ENCODE results near the gene CRYL1.

CRYL1 gene

GRCh38 chr13:20431687-20432384 lies 93.8 kb downstream of the CRYL1 start:
- Histone ChIP-seq H3K9me3 (ENCODE audit: insufficient read depth, low read length) (no peaks in the 10 kb centered on the region), H3K27ac (ENCODE audit: low read depth, low read length) (no peak overlapping the region), H3K9ac (ENCODE audit: low read length) (no peak overlapping the region), H3K9me2 (replicated peaks; ENCODE audit: insufficient read depth, low read length) (no peaks in the 10 kb centered on the region), H3K27me3 (ENCODE audit: low read length) (no peaks in the 10 kb centered on the region), H2AFZ (ENCODE audit: low read depth, low read length, severe bottlenecking) (no peak overlapping the region), H3K36me3 (ENCODE audit: low read length) (no peaks in the 10 kb centered on the region), H3K4me3 (ENCODE audit: insufficient read depth, low read length, poor library complexity, severe bottlenecking) (no peak overlapping the region), H4K20me1 (ENCODE audit: low read depth, low read length) (no peaks in the 10 kb centered on the region), H3K79me2 (ENCODE audit: insufficient read depth, low read length) (no peaks in the 10 kb centered on the region), H3K4me2 (ENCODE audit: low read depth, low read length, poor library complexity, severe bottlenecking) (no peak overlapping the region), H3F3A (ENCODE audit: insufficient read depth) (no peaks in the 10 kb centered on the region)
- TF ChIP-seq EZH2phosphoT487 (conservative IDR thresholded peaks at IDR 0.05; ENCODE audit: low read length), result no peak
- TF ChIP-seq, protein P1, sequence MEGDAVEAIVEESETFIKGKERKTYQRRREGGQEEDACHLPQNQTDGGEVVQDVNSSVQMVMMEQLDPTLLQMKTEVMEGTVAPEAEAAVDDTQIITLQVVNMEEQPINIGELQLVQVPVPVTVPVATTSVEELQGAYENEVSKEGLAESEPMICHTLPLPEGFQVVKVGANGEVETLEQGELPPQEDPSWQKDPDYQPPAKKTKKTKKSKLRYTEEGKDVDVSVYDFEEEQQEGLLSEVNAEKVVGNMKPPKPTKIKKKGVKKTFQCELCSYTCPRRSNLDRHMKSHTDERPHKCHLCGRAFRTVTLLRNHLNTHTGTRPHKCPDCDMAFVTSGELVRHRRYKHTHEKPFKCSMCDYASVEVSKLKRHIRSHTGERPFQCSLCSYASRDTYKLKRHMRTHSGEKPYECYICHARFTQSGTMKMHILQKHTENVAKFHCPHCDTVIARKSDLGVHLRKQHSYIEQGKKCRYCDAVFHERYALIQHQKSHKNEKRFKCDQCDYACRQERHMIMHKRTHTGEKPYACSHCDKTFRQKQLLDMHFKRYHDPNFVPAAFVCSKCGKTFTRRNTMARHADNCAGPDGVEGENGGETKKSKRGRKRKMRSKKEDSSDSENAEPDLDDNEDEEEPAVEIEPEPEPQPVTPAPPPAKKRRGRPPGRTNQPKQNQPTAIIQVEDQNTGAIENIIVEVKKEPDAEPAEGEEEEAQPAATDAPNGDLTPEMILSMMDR (IDR thresholded peaks at IDR 0.05; ENCODE audit: insufficient read depth, low read length, poor library complexity, severe bottlenecking), result no peak

DNA sequence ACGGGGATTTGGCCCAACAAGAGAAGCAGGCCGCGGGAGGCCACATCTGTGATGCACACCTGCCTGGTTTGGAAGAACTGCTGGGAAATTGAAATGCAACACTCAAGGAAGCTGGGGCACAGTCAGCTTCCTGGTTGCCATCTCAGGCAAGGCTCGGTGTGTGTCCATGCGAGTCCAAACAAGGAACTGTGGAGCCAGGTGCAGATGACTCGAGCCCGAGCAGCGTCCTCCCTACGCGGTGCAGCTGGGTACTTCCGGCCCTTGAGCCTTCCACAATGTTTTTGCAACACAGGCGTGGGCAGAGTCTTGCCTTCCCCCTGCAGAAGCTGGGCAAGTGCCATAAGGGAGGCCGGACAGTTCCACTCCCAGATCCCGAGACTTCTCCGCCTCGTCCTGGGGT lies 94.6 kb downstream of the CRYL1 start:
- Histone ChIP-seq H3K9ac (ENCODE audit: low read length) (no peak overlapping the region), H3K36me3 (ENCODE audit: low read length) (no peaks in the 10 kb centered on the region), H3K4me2 (ENCODE audit: low read depth, low read length, poor library complexity, severe bottlenecking) (no peak overlapping the region), H2AFZ (ENCODE audit: low read depth, low read length, severe bottlenecking) (no peak overlapping the region), H3K4me3 (ENCODE audit: insufficient read depth, low read length, poor library complexity, severe bottlenecking) (no peak overlapping the region), H3K9me3 (ENCODE audit: insufficient read depth, low read length) (no peaks in the 10 kb centered on the region), H3F3A (ENCODE audit: insufficient read depth) (no peaks in the 10 kb centered on the region), H3K27me3 (ENCODE audit: low read length) (no peaks in the 10 kb centered on the region), H3K79me2 (ENCODE audit: insufficient read depth, low read length) (no peaks in the 10 kb centered on the region), H3K27ac (ENCODE audit: low read depth, low read length) (no peak overlapping the region), H3K9me2 (replicated peaks; ENCODE audit: insufficient read depth, low read length) (no peaks in the 10 kb centered on the region), H4K20me1 (ENCODE audit: low read depth, low read length) (no peaks in the 10 kb centered on the region)
- TF ChIP-seq, protein P1 (IDR thresholded peaks at IDR 0.05; ENCODE audit: insufficient read depth, low read length, poor library complexity, severe bottlenecking), result no peak
- no peak for TF ChIP-seq EZH2phosphoT487 (conservative IDR thresholded peaks at IDR 0.05; ENCODE audit: low read length)

DNA sequence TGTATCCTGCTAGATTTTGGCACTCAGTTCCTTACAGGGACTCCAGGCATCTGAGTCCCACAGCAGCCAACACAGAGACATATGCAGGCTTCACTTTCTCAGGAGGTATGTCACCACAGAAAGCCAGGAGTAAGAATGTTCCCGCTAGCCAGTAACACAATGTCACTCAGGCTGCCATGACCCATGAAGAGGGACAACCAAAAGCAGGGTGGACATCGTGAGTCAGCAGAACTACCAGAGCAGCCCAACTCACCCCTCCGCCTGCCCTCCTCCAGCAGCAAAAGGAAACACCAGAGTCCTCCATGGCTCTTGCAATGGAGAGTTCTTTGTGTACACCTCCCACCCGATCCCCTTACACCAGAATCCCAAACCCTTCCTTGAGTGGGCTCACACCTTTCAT lies 95.4 kb downstream of the CRYL1 start:
- no peak overlapping the region for H3K4me2 ChIP-seq (ENCODE audit: low read depth, low read length, poor library complexity, severe bottlenecking)
- TF ChIP-seq, protein P1 (IDR thresholded peaks at IDR 0.05; ENCODE audit: insufficient read depth, low read length, poor library complexity, severe bottlenecking), result no peak
- no peak for TF ChIP-seq EZH2phosphoT487 (conservative IDR thresholded peaks at IDR 0.05; ENCODE audit: low read length)

More for the DNA sequence above, 95.4 kb downstream of the CRYL1 start:
- Histone ChIP-seq H3K36me3 (ENCODE audit: low read length) (no peaks in the 10 kb centered on the region), H3K9me3 (ENCODE audit: insufficient read depth, low read length) (no peaks in the 10 kb centered on the region), H4K20me1 (ENCODE audit: low read depth, low read length) (no peaks in the 10 kb centered on the region), H3F3A (ENCODE audit: insufficient read depth) (no peaks in the 10 kb centered on the region), H3K9me2 (replicated peaks; ENCODE audit: insufficient read depth, low read length) (no peaks in the 10 kb centered on the region), H3K27ac (ENCODE audit: low read depth, low read length) (no peak overlapping the region), H3K79me2 (ENCODE audit: insufficient read depth, low read length) (no peaks in the 10 kb centered on the region), H3K27me3 (ENCODE audit: low read length) (no peaks in the 10 kb centered on the region), H3K4me3 (ENCODE audit: insufficient read depth, low read length, poor library complexity, severe bottlenecking) (no peak overlapping the region), H3K9ac (ENCODE audit: low read length) (no peak overlapping the region), H2AFZ (ENCODE audit: low read depth, low read length, severe bottlenecking) (no peak overlapping the region)

All from SU-DHL-6 (cell line).